Measurements from ENCODE around the gene DLGAP3. TPM values are rescaled to one million over a fixed set of nuclear protein-coding genes. Genes with fewer than 3 reads are reported as not detected.
"Not testable (repeated sequence)": the region's sequence is repeated elsewhere in the genome, so short reads cannot be mapped to it uniquely, and the experiment has no call there.

DLGAP3 gene
- total RNA-seq, 4 donors from 2014 or later: 0.06 to 0.83 (median 0.40) TPM

DNA sequence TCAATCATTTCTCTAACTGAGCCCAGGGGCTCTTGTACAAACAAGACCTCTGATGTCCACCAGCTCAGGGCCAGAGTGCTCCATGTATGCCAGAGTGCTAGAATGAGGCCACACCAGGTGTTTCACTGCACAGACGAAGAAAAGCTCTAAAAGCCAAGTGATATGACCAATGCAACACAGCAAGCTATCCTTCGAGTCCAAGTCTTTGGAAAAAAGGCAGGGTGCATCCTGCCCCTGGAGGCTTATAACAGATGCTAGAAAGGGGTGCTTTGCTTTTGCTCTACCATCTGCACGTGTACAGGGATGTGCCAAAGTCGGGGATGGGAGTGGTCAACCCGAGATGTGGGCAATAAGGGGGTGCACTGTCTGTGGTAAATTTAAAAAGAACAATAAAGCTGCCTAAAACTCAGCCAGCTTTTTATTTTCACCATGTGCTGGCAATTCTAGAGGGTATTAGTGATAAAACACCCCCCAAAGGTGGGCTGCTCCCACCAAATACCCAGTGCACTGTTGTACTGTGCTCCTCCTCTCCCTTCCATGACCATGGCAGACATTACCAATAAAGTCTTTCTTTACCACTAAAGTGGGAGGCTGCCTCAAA lies 102.0 kb downstream of the DLGAP3 start:
- TF ChIP-seq POLR2AphosphoS5 (IDR thresholded peaks at IDR 0.05): no peak
- TF ChIP-seq, protein P1, sequence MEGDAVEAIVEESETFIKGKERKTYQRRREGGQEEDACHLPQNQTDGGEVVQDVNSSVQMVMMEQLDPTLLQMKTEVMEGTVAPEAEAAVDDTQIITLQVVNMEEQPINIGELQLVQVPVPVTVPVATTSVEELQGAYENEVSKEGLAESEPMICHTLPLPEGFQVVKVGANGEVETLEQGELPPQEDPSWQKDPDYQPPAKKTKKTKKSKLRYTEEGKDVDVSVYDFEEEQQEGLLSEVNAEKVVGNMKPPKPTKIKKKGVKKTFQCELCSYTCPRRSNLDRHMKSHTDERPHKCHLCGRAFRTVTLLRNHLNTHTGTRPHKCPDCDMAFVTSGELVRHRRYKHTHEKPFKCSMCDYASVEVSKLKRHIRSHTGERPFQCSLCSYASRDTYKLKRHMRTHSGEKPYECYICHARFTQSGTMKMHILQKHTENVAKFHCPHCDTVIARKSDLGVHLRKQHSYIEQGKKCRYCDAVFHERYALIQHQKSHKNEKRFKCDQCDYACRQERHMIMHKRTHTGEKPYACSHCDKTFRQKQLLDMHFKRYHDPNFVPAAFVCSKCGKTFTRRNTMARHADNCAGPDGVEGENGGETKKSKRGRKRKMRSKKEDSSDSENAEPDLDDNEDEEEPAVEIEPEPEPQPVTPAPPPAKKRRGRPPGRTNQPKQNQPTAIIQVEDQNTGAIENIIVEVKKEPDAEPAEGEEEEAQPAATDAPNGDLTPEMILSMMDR (IDR thresholded peaks at IDR 0.05): no peak
- TF ChIP-seq POLR2A (IDR thresholded peaks at IDR 0.05; ENCODE audit: low read depth): no peak
- TF ChIP-seq EP300 (IDR thresholded peaks at IDR 0.05): no peak
- Histone ChIP-seq H3K27me3 (no peaks in the 10 kb centered on the region), H3K27ac (replicated peaks in 1 of 4) (no peak overlapping the region), H3K4me3 (no peak overlapping the region), H3K4me1 (peaks cover 4 to 14% (median 7%) of the 10 kb centered on the region in 4 donors), H3K9me3 (peaks cover 0 to 5% (median 0%) of the 10 kb centered on the region in 4 donors), H3K36me3 (peaks cover 0 to 6% (median 2%) of the 10 kb centered on the region in 4 donors)
- intact Hi-C loops (cut with DNase I): no loop called here
- peak; percentile 84 for DNase-seq (ENCODE audit: extremely low spot score)
- 85% methylated on average over 5 of the region's 5 CpGs for WGBS

DNA sequence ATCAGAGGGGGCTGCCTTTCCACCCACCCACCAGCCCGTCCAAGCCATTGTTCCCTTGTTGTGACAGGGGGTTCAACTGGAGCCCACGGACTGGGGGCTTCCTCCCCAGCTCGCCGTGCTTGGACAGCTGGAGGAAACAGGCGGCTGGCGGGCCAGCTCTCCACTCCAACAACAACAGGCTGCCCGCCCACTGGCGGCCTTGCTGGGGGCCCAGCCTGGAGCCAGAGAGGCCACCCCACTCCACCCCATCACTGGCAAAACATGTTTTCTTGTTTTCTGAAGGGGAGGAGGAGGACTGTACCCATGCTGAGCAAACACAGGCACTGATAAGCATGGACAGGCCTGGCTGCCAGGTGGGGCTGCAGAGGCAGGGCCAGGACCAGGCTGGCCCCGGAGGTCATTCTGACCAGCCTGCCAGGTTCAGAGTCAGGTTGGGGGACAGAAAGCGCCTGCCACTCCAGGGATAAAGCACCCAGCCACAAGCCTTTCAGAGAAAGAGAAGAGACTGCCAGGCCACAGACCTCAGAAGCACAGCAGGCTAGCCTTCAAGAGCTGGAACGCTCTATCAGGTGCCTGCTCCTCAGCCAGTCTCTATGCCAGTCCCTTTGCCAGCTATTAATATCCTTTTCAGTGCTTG lies 103.9 kb downstream of the DLGAP3 start:
- H3K4me3 ChIP-seq: no peak overlapping the region
- DNase-seq (ENCODE audit: extremely low spot score): peak; percentile 85

DNA sequence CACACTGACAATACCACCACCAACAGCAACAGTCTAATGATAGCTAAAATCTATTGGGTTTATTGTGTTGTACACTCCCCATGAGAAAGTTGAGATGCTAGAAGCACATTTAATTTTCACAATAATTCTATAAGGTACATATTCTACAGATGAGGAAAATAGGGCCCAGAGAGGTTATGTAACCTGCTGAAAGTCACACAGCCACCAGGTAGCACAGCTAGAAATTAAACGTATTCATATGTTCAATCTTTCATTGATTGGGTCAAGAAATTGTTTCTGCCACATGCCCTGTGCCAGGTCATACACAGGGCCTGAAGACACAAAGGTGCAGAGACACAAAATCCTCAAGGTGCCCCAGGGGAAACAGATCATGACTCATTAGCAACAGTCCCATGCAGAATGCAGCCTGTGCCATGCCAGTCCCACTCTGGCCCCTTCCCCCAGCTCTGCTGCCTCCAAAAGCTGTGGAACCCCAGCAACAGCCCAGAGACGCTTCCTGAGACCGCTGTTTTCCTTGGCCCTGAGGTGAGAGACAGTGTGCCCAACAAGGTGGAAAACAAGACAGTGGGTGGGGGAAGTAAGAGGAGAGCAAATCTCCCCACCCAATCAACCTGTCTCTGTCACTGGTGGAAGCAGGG lies 104.5 kb downstream of the DLGAP3 start:
- 96% methylated on average over 3 of the region's 3 CpGs for WGBS
- intact Hi-C loops (cut with DNase I): no loop called here
- H3K4me3 ChIP-seq: no peak overlapping the region
- peaks cover 0 to 6% (median 0%) of the 10 kb centered on the region in 4 donors for H3K36me3 ChIP-seq
- peak; percentile 42 for DNase-seq (ENCODE audit: extremely low spot score)
- peaks cover 0 to 14% (median 2%) of the 10 kb centered on the region in 4 donors for H3K4me1 ChIP-seq
- no peaks in the 10 kb centered on the region for H3K27me3 ChIP-seq
- peaks cover 0 to 5% (median 0%) of the 10 kb centered on the region in 4 donors for H3K9me3 ChIP-seq
- TF ChIP-seq POLR2A (IDR thresholded peaks at IDR 0.05; ENCODE audit: low read depth) (no peak), POLR2AphosphoS5 (IDR thresholded peaks at IDR 0.05) (no peak), EP300 (IDR thresholded peaks at IDR 0.05) (no peak)
- TF ChIP-seq, protein P1 (IDR thresholded peaks at IDR 0.05): no peak
- no peak overlapping the region for H3K27ac ChIP-seq (replicated peaks in 1 of 4)

More for the DNA sequence above, 103.9 kb downstream of the DLGAP3 start:
- no peak for TF ChIP-seq POLR2A (IDR thresholded peaks at IDR 0.05; ENCODE audit: low read depth)
- TF ChIP-seq, protein P1 (IDR thresholded peaks at IDR 0.05): no peak
- intact Hi-C loops (cut with DNase I): no loop called here
- no CpG with 5 or more reads among the region's 11 CpGs for WGBS
- peaks cover 0 to 14% (median 2%) of the 10 kb centered on the region in 4 donors for H3K4me1 ChIP-seq
- peak overlapping the region in 1 of 4 donors; percentile 9 for H3K27ac ChIP-seq (replicated peaks in 1 of 4)
- H3K9me3 ChIP-seq: peaks cover 0 to 5% (median 0%) of the 10 kb centered on the region in 4 donors
- H3K27me3 ChIP-seq: no peaks in the 10 kb centered on the region
- H3K36me3 ChIP-seq: peaks cover 0 to 6% (median 0%) of the 10 kb centered on the region in 4 donors

DNA sequence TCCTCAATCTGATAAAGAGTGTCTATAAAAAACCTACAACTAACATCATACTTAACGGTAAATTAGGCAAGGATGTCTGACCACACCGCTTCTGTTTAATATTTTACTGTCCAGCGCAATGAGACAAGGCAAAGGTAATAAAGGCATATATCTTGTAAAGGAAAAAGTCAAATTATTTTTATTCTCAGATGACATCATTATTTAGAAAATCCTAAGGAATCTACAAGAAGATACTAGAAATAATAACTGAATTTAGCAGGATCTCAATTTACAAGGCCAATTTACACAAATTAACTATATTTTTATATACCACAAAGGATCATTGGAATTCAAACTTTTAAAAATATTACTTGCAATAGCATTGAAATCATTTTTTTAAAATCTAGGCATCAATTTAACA lies 107.2 kb downstream of the DLGAP3 start:
- TF ChIP-seq POLR2AphosphoS5 (IDR thresholded peaks at IDR 0.05): no peak
- TF ChIP-seq EP300 (IDR thresholded peaks at IDR 0.05): no peak
- TF ChIP-seq POLR2A (IDR thresholded peaks at IDR 0.05; ENCODE audit: low read depth): no peak
- TF ChIP-seq, protein P1 (IDR thresholded peaks at IDR 0.05): no peak
- no peak for DNase-seq (ENCODE audit: extremely low spot score)
- peaks cover 0 to 5% (median 0%) of the 10 kb centered on the region in 4 donors for H3K9me3 ChIP-seq
- H3K4me3 ChIP-seq: no peak overlapping the region
- intact Hi-C loops (cut with DNase I): no loop called here
- 82% methylated on average over 3 of the region's 3 CpGs for WGBS
- peaks cover 0 to 6% (median 0%) of the 10 kb centered on the region in 4 donors for H3K36me3 ChIP-seq
- no peak overlapping the region for H3K27ac ChIP-seq (replicated peaks in 1 of 4)
- peaks cover 0 to 14% (median 2%) of the 10 kb centered on the region in 4 donors for H3K4me1 ChIP-seq
- no peaks in the 10 kb centered on the region for H3K27me3 ChIP-seq

DNA sequence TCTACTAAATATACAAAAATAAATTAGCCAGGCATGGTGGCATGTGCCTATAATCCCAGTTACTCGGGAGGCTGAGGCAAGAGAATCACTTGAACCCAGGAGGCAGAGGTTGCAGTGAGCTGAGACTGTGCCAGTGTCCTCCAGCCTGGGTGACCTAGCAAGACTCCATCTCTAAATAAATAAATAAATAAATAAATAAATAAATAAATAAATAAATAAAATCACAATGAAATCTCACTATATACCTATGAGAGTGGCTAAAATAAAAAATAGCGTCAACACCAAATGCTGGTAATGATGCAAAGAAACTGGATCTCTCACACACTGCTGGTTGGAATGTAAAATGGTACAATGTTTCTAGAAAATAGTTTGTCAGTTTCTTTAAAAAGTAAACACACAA lies 110.6 kb downstream of the DLGAP3 start:
- 94% methylated on average over 2 of the region's 2 CpGs for WGBS
- H3K27me3 ChIP-seq; H3K36me3 ChIP-seq; H3K4me3 ChIP-seq; intact Hi-C loops (cut with DNase I); H3K4me1 ChIP-seq; H3K9me3 ChIP-seq; H3K27ac ChIP-seq (replicated peaks in 1 of 4); DNase-seq (ENCODE audit: extremely low spot score): not testable (repeated sequence)

Data from esophagus muscularis mucosa (tissue), 4 donors.